ENCODE data around the gene VCX. TPM values are rescaled to one million over a fixed set of nuclear protein-coding genes. Genes with fewer than 3 reads are reported as not detected.
"Not testable (repeated sequence)": the region's sequence is repeated elsewhere in the genome, so short reads cannot be mapped to it uniquely, and the experiment has no call there.

VCX gene
- total RNA-seq = not detected in 2 replicates

DNA sequence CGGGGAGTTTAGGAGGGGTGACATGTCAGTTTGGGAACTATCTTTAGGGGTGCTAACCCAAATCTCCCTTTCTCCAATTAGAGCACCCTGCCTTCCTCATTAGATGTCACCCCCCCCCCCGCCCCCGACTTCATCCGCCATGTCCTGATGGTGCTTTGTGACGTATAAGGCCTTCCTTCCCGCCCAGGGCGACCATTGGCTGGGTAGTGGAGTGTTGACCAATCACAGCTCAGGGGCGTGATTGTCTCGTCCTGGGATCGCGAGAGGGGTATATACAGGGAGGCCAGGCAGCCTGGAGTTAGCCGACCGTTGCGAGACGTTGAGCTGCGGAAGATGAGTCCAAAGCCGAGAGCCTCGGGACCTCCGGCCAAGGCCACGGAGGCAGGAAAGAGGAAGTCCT, at the start of gene VCX:
TSS of gene VCX (plus strand) at position 301 of the 400 bp plus-strand sequence. CDS start at position 334, 33 bp downstream.
- DNase-seq (ENCODE audit: low read depth, low spot score) = not testable (repeated sequence)

DNA sequence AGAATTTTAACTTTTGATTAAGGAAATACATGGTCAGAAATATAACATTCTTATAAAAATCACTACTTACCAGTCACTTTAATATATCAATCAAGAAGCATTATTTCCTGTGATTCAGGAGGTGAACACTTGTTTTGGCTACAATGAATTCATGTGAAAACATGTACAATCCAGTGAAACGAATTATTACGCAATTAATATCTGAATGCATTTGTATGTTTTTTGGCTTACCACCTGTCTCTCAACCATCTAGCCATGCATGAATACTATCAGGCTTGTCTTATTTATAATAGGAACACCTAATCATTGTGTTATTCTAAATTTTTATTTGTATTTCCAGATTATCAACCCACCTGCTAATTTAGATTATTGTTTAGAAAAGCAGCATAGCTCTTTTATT, 44.6 kb upstream of the VCX start:
- DNase-seq (ENCODE audit: low read depth, low spot score) = no peak

DNA sequence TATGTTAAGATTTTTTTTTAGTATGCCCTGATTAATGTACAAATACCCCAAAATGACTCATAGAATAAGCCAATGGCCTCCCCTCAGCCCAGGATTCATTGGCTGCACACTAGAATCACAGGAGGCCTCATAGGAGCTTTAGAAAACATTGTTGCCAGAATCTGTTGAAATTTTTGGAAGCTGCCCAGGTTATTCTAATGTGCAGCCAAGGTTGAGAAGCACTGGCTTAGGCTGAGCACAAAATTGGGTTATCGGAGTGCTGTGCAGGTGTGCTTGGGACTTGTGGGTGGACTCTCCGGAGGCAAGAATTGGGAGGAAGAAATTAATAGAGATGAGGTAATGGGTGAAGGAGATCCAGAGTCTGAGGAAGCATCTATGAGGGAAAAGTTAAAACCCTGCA, 41.3 kb upstream of the VCX start:
- DNase-seq (ENCODE audit: low read depth, low spot score) = no peak

DNA sequence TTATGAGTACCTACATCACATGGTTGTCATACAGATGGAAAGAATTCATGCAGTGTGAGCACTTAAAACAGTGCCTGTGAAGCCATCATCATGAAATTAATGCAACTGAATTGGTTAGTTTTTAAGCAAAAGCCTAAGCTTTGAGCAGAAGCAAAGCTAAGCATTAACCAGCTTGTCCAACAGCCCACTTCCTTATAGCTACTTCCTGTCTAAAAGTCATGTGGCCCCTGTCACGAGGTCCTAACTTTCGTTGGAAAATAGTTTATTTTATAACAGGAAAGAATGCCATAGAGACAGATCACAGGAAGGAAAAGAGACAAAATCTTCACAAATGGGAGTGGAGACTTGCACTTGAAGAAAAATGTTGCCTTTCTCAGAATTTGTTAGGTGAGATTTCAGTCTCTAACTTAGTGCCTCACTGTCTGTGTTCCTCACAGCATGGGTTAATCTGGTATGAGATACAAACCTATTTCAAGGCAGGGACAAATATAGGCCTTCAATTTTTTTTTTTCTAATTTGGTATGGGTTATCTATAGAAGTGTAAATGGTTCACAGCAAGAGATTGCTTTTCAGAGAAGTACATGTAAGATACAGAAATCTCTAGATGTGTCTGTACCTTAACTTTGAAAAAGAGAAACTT, 27.7 kb upstream of the VCX start:
- no peak for DNase-seq (ENCODE audit: low read depth, low spot score)

DNA sequence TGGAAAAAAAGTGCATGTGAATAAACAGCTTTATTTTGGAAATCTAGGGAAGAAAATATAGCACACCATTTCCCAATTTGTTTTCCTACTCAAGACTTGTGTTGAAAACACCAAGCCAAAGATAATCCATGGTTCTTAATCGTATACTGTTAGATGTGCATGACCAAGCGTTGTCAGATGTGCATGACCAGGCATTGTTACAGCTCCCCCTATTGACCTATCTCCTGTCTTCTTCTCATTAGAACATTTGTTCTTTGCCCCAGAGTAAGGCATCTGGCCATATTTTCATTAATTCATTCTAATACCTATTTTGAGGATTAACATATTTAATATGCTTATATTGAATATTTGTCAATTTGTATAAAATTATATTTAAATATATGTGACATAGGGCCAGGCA, 14.4 kb upstream of the VCX start:
- DNase-seq (ENCODE audit: low read depth, low spot score) = no peak

DNA sequence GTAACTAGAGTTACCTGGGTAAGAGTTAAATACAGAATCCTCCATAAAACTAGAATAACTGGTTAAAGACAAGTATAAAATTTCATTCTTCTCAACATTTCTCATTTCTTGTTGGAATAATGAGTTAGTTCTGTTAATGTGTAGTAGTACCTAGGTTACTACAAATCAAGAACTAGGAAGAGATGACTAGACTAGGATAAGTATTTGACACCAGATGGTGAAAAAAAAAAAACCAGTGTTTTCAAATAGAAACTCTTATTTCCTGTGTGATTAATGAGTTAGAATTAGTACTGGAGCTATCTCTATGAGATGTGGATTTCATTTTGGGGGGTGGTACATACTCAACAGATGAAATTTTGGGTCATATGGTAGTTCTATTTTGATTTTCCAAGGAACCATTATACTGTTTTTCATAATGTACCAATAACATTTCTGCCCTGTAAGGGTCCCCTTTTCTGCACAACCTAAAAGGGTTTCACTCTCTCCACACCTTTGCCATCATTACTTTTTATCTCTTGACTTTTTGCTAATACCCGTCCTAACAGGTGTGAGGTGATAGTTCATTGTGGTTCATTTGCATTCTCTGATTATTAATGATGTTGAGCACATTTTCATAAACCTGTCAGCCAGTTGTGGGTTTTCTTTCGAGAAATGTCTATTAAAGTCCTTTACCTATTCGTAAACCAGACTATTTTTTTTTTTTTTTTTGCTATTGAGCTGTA, 1.7 kb upstream of the VCX start:
- no peak for DNase-seq (ENCODE audit: low read depth, low spot score)

DNA sequence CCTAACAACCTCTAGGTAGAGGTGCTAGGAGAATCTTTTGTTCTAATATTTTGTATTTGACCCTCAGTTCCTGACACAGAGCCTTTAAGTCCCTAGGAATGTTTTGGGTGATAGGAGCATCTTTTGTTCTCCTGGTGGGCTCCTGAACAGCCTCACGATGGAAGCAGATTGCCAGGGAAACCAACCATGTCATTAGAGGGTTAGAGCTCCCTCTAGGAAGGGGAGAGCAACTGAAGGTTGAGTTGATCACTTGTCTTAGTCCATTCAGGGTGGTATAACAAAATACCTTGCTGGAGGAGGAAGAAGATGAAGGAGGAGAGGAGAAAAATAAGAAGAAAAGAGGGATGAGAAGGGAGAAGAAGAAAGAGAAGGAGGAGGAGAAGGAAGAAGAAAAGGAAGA, 9.2 kb downstream of the VCX start:
- no peak for DNase-seq (ENCODE audit: low read depth, low spot score)

DNA sequence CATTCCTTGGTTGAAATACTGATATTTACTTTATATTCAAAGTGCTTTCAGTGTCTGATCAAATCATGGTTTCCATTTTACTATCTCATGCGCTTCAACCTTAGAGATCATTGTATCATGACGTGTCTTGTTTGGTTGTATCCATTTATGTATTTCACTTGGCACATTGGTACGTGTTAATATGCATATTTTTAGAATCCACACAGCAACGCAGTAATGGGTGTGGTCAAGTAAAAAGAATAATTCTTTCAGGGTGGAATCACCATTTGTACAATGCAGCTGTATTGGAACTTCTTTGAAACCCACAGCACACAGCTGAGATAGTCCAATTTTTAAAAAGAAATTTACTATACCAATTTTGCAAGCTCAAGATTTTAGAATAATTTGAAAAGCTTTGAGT, 29.1 kb downstream of the VCX start:
- no peak for DNase-seq (ENCODE audit: low read depth, low spot score)

DNA sequence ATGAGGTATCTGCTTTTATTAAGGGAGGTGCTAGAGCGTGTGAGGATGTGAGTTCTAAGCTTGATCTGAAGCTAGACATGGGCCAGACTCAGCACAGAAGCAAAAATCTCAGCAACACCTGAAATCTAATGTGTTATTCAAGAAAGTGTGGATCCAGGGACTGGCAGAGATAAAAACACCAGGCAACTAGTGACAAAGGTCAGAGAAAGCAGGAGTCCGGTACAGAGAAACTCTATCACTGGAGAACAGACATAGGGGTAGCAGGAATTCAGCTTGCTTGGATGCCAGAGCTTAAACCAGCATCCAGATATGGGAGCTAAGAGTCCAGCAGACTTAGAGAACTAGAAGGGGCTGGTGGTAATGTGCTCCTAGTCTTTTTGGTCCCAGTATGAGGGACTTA, 34.0 kb downstream of the VCX start:
- DNase-seq (ENCODE audit: low read depth, low spot score) = no peak

DNA sequence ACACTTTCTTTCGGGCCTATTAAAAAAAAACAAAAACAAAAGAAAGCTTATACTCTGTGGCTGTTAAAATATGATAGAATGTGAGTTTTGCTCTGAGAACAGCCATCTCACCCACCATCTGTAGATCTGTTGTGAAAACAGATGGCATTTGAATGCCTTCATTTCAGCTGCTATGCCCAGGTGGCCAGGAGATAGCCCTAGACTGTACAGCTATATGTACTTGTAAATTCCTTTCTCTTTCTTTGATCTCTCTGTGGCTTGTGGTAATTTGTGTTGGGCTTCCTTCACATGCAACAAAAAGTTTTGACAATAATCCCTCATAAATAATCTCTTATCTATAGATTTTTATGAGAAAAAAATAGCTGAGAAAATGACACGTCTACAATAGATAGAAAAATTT, 46.2 kb downstream of the VCX start:
- DNase-seq (ENCODE audit: low read depth, low spot score) = no peak

DNA sequence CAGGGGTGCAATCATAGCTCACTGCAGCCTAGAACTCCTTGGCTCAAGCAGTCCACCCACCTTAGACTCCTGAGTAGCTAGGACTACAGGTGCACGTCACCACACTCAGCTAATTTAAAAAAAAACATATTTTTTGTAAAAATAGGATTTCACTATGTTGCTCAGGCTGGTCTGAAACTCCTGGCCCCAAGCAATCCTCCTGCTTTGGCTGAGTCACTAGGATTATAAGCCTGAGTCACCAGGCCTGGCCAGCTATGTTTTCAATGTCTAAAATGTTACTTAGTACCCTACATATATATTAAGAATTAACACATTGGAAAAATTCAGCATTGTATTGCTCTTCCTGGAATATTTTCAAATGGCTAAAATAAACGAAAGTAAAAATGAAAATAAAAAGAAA, 46.7 kb downstream of the VCX start:
- DNase-seq (ENCODE audit: low read depth, low spot score) = no peak

DNA sequence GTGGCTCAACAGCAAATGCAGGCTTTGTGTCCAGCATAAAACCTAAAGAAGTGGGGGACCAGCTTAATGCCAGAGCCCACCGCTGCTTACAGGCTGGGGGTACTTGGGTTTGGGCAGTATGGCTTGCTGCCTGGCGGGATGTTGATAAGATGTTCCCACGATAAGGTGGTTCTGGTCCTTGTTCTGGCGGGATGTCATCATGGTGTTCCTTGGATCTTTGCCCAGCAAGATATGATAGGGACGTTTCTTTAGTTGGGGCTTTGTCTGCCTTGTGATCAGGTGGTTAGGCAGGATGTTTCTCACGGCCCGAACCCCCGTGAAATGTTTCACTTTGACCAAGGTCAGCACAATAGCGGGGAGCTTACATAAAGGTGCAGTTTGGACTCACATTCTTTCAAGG, 49.0 kb downstream of the VCX start:
- no peak for DNase-seq (ENCODE audit: low read depth, low spot score)

Other genes with a start within 250 kb of the VCX start
- gene PNPLA4, start 84.2 kb downstream of the VCX start, total RNA-seq = 5.4 and 12.1 TPM in 2 replicates